C4-2B (cell line): ENCODE results near the gene PDIA4.

Source experiments
- ZFX ChIP-seq: fragments of 450-650 bp; IDR thresholded peaks from 2 replicates; pipeline ENCODE4 v1.6.1; 2017
- TF ChIP-seq, protein P1 (sequence below): fragments of 450-650 bp; conservative IDR thresholded peaks from 2 replicates; pipeline ENCODE4 v1.5.1; 2017; ENCODE audit warnings: mild to moderate bottlenecking

DNA sequence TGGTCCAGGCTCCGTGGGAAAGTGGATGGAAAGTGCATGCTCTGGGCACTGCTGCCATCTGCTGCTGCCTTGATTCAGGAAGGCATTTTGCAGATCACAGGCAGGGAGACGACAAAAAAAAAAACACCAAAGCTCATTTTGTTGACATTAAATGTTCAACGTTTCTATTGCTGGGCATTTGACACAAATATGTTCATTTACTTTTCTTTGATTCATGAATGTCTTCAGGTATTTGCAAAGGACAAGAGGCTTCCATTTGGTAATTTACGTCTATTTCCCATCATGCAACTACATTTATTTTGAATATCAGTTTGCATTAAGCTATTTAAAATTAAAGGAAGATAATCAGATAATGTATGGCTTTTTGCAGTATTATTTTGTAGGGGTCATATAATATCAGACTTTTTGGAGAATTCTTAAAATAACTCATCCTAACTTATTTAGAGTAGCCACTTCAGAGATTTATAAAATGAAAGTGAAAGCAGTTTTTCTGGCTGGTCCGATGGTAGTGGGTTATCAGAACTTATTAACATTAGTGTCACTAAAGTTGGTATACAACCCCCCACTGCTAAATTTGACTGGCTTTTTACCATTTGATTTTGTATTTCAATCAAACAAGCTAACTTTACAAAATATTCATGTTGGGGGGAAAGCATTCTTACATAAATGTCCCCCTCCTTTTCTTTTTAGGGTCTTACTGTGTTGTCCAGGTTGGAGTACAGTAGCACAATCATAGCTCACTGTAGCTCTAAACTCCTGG lies 65.3 kb downstream of the PDIA4 start:
- TF ChIP-seq, protein P1, sequence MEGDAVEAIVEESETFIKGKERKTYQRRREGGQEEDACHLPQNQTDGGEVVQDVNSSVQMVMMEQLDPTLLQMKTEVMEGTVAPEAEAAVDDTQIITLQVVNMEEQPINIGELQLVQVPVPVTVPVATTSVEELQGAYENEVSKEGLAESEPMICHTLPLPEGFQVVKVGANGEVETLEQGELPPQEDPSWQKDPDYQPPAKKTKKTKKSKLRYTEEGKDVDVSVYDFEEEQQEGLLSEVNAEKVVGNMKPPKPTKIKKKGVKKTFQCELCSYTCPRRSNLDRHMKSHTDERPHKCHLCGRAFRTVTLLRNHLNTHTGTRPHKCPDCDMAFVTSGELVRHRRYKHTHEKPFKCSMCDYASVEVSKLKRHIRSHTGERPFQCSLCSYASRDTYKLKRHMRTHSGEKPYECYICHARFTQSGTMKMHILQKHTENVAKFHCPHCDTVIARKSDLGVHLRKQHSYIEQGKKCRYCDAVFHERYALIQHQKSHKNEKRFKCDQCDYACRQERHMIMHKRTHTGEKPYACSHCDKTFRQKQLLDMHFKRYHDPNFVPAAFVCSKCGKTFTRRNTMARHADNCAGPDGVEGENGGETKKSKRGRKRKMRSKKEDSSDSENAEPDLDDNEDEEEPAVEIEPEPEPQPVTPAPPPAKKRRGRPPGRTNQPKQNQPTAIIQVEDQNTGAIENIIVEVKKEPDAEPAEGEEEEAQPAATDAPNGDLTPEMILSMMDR: peak; percentile 96
- TF ChIP-seq ZFX: no peak
